HG03571 (cell line): ENCODE results near the gene GPRC5A.

ENCODE experiments used
- ATAC-seq: cut with Tn5 transposase; IDR thresholded peaks from one replicate; pipeline ENCODE4 v1.9.1; 2021; ENCODE audit not compliant: unreplicated experiment

The GPRC5A gene

DNA sequence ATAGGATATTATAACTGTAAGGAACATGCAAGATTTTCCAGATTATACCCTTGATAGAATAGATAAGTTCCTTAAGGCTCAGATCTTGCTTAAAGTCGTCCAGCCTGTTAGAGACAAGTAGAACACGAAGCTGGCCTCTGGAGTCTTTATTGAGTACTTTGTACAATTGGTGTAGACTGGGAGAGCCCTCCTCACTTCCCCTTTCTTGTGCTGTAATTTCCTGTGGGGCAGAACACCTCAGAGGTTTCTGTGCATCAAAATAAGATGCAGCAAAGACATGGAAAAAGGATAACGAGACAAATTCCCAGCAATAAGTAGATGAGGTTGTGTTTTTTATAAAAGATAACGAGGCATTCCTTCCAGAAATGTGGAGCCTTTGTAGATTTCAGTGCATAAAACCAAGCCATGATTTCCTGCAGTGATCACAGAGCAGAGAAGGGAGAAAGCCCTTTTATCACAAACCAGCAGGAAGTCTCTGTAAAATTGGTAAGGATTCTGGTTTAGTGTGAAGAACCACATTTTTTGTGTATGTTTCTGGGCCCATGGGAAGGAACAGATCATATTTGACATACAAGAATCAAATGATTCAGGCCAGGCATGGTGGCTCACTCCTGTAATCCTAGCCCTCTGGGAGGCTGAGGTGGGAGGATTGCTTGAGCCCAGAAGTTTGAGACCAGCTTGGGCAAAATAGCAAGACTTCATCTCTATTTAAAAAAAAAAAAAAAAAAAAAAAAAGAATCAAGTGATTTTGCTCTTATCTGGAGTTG is 18.0 kb downstream of the GPRC5A start:
- no peak for ATAC-seq

DNA sequence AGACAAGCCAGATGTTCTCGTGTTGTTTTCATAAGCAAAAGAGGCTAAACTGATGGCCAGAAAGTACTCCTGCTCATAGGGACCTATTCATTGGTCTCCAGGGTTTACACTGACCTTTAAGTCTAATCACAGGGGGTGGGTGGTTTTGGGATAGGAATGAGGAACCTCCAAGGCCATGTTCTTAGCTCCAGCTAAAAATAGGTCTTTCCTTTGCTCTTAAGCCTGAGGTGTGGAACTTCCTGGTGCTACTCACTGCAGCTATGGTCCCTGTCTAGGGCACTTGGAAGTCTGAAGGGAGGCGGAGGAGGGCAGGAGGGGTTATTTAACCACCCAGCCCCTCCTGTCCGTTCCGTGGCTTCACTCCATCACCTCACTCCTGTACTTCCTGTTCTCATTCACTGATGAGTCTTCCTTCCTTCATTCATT is 18.6 kb downstream of the GPRC5A start:
- ATAC-seq: no peak

DNA sequence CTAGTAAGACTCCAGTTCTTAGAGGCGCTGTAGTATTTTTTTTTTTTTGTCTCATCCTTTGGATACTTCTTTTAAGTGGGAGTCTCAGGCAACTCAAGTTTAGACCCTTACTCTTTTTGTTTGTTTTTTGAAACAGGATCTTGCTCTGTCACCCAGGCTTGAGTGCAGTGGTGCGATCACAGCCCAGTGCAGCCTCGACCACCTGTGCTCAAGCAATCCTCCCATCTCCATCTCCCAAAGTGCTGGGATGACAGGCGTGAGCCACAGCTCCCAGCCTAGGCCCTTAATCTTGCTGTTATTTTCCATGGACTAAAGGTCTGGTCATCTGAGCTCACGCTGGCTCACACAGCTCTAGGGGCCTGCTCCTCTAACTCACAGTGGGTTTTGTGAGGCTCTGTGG is 21.3 kb downstream of the GPRC5A start:
- ATAC-seq: no peak

DNA sequence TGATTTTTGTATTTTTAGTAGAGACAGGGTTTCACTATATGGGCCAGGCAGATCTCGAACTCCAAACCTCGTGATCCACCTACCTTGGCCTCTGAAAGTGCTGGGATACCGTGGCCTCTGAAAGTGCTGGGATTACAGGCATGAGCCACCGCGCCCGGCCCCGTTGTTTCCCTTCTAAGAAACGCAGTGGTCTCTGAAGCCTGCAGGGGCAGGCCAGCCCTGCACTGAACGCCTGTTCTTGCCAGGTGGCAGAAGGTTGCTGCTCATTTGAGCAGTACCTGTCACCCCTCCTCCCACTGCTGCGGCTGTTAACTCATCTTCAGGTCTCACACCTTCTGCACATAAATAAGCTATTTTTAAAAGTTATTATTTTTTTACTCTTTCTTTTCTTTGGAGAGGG is 24.3 kb downstream of the GPRC5A start:
- ATAC-seq: no peak

DNA sequence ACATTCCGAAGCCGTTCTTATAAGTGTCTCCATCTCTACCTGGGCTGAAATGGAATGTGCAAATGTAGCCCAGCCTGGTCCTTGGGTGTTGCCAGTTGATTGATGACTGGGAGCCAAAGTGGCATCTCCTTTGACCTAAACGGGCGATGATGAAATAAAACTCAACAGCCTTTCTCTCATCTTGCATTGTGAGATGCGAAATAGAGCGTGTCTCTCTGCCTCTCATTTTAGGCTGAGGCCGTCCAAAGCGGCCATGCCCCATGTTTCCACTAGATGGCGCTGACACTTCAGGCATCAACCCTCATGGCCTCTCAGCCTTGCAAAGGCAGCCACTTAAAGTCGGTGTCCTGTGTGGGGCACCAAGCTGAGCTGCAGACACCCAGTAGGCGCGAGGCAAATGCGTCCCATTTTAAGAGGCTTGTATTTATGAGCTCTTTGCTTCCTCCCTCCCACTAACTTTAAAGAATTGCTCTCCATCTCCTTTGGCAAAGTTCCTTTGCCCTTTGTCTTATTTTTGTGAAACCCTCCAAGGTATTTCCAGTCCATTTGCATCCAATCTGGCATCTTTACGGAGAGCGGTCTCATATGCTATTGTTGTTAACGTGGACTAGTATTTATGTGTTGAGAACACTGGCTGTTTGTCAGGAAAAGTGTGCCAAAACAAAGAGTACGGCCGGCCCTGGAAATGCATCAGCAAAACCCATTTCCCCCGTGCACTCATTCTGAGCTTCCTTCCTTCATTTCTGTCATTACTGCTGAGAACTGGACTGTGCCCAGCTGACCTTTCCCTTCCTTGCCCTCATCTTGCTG is 25.0 kb downstream of the GPRC5A start:
- ATAC-seq: peak; percentile 91

DNA sequence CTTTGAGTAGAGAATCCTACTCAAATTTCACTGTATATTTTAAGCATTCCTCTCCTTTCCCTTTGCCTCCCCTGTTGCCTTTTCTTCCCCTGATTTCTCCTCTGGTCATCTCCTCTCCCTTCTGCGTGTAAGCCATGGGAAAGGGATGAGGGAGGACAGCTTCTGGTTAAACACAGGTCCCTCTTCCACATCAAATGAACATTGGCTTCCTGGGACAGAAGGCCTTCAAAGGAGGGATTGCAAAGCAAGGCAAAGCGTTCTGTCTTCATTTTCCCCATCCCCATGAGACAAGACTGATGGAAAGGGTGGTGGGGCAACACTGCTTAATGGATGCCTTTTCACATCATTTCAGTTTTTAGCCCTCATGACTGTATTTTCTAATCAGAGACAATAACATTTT is 26.2 kb downstream of the GPRC5A start:
- no peak for ATAC-seq

DNA sequence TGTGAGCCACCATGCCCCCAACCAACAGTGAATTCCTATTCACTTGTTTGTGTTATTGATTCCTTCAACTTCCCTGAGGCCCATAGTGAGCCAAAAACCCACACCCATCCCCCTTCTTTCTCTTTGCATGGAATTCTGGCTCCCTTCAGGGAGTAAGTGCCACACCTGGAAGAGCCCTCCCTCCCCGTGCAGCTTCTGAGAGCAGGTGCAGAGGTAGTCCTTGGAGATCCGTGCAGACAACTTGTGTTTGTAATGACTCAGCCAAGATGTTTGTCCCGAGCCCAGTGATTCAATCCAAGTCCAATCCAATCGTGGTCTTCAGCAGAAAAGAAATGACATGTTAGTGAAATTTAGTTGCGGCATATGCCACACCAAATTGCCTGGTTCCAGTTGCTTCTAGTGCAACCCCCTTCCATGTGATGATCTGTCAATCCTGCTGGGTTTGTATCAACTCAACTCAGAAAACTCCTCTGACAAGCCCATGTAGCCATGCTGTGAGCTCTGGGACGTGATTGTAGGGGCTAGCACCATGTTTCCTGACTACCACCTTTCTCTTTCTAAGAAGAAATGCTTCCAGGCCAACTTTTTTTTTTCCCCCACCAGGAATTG is 27.5 kb downstream of the GPRC5A start:
- ATAC-seq: no peak

DNA sequence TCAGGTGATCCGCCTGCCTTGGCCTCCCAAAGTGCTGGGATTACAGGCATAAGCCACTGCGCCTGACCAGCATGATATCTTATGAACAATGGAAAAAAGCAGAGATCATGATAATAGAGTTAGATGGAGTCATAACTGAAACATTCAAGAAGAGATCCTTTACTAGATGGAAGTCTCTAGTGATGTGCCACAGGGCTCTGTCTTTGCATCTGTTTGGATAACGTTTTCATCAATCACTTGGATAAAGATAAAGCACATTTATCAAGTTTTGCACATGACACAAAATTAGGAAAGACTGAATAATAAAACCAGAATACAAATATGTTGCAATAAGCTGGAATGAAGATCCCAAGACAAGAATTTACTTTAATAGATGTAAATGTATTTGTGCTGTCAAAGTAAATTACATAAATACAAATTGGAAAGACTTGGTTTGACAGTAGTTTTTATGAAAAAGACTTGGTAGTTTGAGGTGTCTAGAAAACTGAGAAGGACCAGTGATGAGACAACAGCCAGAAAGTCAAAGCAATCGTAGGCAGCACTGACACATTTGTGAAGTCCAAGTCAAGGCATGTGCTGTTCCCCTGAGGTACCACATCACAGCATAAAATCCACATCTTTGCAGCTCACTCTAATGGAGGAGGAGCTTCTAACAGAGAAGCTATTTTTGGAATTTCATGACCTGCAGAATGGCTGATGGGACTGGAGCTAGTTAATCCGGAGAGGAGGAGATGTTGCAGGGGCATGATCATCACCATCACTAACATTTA is 28.5 kb downstream of the GPRC5A start:
- ATAC-seq: no peak

DNA sequence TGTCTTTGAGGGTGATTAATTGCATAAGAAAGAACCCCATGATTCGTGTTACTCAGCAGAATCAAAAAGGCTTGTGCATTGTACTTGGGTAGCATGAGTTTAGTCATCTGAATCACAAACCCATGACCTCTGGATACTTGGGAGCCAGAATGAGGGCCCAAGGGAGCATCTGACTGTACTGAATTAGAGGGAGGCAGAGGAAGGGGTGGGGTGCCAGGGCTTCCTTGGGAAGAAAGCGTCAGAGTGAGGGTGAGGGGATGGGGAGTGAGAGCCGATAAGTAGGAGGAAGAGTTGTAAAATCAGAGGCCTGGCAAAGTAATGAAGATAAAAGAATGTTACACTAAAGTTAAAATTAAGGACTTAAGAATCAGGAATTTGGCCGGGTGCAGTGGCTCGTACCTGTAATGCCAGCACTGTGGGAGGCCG is 30.8 kb downstream of the GPRC5A start:
- ATAC-seq: no peak

DNA sequence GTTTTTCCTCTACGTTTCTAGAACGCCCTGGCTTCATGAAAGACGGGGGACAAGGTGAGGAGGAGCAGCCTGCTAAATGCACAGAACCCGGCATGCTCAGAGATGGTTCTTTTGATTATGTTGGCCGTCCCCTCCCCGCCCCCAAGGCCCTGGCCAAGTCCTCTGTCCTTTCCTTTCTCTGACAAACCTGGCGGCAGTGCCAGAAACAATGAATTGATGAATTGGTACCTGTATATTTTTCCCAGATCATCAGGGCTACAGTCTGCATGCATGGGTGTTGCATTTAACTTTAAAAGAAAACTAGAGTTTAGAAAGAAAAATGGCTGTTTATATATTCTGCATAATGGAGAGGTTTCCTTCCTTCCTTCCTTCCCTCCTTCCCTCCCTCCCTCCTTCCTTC is 31.6 kb downstream of the GPRC5A start:
- no peak for ATAC-seq

DNA sequence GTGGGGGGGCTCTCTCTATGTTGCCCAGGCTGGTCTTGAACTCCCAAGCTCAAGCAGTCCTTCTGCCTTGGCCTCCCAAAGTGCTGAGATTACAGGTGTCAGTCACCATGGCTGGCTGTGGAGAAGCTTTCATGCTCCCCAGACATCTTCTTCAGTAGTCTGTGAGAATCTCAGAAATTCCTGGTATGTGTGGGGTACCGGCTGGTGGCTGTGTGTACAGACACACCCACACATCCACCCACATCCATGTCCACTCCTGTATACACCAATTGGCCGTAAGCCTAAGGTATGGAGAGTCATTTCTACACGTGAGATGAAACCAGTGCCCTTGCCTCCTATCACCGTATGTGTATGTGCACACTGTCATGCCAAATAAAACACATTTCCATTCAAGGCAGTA is 32.8 kb downstream of the GPRC5A start:
- no peak for ATAC-seq

DNA sequence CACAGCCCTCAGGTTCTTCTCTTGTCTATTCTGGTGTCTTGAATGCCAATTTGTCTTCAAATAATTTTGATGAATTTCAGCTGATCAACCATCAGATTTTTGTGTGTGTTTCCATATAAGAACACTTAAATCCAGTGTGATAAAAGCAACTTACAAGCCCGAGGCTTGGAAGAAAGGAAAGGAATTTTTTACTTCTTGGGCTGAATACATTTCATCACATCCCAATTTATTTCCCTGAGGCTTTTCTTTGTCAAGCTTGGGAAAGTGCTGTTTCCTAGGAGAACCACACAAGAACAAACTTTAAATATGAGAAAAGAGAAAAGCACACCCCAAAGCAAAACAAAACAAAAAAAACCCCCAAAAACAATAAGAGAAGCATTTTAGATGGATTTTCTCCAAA is 34.0 kb downstream of the GPRC5A start:
- no peak for ATAC-seq

DNA sequence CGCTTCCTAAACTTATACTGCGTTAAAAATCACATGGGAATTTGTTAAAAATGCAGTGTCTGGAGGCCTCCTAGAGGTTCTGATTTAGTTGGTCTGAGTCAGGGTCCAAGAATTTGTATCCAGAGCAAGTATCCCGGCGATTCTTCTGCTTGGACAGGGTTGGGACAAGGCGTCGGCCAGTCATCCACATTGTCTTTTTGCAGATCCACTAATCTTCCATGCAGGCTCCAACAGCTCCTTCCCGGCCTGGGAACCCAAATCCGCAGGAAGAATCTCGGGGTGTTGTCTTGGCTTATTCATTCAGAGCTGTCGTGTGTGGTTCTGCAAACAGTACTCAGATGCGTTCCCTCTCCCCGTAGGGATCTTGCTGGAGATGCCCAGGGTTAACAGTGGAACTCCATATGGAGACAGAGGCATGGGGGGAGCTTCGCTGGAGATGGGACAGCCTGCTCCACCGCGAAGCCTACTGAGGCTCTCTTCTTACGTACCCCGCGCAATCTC is 35.3 kb downstream of the GPRC5A start:
- no peak for ATAC-seq

DNA sequence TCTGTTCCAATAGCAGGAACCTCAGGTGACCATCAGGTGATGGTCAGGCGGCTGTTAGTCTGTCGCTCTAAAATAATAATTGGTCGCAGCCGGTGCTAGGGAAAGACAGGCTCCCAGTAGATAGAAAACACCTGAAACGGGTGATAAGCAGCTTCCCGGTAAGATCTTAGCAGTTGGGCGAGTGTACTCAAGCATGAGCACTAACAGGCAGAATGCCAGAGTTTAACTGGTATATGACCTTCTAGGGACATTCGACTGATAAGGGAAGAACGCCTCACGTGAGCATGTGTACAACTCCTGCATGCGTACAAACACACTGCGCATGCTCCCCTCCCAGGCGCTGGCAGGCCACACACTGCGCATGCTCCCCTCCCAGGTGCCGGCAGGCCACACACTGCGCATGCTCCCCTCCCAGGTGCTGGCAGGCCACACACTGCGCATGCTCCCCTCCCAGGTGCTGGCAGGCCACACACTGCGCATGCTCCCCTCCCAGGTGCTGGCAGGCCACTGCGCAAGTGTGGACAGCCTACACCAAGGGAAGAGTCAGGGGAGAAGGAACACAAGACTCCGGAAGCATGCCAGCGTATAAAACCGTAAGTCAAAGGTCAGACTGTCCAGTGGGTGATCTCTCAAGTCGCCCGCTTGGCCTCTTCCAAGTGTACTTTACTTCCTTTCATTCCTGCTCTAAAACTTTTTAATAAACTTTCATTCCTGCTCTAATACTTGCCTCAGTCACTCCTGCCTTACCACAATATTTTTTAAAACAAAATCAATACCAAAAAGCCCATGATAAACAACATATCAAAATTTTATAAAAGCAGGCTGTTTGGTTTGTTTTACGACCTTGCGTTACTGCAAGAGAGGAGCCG is 36.1 kb downstream of the GPRC5A start:
- ATAC-seq: no peak

DNA sequence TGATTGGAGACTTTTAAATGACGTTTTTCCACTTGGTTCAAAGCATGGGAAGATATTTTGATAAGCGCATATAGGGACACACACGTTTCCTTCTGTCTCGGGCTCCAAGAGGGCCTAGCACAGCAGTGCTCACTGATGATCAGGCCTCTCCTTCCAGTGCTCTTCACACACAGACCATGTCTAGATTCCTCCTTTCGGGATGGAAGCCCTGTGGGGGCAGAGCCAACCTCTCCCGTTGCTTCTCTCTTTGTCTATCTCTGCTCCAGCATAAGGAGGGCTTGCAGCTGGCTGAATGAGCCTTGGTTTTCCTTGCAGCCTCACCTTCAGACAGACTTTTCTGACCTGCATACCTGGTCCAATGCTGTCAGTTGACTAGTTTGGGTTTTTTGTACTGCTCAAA is 38.3 kb downstream of the GPRC5A start:
- no peak for ATAC-seq

DNA sequence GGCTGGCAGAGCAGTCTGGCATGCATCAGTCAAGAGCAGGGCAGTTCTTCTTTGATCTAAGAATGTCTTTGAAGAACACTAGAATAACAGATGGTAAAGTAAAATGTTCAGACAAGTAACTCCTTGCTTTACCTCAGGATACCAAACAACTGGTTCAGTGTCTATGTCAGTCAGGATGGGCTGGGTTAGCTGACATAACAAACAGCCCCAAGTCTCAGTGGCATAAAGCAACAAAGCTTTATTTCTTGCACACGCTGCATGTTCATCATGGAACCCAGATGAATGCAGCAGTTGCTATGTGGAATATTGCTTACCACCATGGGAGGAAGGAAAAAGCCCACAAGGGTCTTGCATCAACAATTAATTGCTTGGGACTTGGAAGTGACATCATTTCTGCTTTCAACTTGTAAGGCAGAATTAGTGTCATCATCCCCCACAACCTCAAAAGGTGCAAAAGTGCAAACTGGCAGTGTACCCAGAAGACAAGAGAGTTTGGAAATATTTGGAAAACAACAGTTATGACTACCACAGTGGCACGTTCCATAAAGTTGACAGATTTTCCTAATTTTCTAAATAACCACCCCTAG is 39.4 kb downstream of the GPRC5A start:
- no peak for ATAC-seq

DNA sequence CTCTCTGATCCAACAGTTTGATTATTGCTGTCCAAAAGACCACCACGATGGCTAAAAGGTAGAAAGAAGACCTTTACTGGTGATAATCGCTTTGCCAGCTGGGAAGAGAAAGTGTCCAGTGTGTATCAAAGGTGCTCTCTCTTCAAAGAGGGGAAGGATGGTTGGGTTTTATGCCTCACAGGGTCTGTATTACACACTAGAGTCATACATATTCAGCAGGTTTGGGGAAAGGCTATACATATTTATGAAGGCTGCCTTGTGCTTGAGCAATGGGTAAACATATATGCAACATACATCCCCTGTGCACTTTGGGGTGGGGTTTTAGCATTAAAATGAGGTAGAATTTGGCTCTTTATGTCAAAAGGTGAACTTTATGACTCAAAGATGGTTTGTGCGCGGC is 42.4 kb downstream of the GPRC5A start:
- ATAC-seq: no peak

DNA sequence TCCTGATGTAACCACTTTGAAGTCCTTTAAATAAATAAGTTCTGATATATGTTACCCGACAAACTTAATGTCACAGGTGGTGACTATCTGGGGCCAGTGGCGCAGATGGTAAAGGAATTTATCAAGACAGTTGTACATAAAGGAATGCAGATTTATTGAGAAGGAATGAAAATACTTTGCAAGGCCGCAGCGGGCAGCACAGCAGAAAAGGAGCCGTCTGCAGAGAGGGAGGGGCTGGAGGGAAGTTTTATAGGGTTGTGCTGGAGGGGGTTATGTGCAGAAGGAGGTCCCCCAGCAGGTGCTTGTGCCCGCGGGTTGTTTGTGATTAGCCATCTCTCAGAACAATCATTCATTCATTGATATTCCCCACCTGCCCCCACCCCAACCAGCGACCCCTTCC is 43.2 kb downstream of the GPRC5A start:
- ATAC-seq: no peak

DNA sequence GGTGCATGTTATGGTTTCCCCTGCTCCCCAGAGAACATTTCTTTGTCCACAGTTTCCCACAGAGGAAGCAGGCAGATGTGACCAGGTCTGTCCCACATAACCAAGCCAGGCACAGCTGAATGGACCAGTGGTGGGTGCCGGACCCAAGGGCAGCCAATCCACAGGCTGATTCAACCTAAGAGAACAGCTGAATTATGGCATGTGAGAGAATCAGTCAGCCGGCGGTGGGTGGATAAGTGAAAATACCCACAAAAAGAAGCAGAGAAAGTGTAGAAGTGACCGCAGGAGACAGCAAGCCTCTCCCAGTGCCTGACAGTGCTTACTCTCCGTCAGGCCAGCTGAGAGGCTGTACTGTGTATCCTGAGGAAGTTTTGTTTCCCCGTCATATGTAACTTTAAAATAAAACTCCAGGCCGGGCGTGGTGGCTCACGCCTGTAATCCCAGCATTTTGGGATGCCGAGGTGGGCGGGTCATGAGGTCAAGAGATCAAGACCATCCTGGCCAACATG is 45.7 kb downstream of the GPRC5A start:
- ATAC-seq: no peak

DNA sequence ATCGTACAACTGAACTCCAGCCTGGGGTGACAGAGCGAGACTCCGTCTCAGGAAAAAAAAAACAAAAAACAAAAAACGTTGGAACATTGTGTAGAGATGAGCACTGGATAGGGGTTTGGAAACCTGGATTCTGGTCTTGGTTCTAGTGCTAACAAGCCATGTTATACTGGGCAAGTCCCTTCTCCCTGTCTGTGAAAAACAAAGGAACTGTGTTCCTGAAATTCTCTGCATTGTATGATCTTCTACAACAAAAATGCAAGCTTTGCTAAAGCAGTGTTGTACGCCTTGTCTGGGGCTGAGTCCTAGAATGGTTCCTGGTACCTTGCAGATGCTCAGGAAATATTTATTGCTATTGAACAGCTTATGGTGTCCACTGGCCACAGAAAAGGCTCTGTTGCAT is 47.2 kb downstream of the GPRC5A start:
- no peak for ATAC-seq
